HG02642 (cell line): ENCODE data around the gene CHD9.
A peak's percentile ranks its signal among the peaks of the same experiment; 100 is the strongest.
"Not testable (repeated sequence)": the region's sequence is repeated elsewhere in the genome, so short reads cannot be mapped to it uniquely, and the experiment has no call there.

Experiments
- ATAC-seq: cut with Tn5 transposase; IDR thresholded peaks from one replicate; pipeline ENCODE4 v1.9.1; 2021; ENCODE audit warnings: mild to moderate bottlenecking; ENCODE audit not compliant: unreplicated experiment, poor library complexity

The CHD9 gene

DNA sequence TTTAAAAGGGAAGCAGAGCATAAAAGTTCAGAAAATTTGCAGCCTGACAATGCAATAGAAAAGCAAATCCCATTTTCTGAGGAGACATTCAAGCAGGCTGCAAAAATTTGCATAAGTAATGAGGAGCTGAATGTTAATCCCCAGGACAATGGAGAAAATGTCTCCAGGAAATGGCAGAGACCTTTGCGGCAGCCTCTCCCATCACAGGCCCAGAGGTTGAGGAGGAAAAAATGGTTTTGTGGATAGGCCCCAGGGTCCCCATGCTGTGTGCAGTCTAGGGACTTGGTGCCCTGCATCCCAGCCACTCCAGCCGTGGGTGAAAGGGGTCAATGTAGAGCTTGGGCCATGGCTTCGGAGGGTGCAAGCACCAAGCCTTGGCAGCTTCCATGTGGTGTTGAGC, 19.5 kb downstream of the CHD9 start:
- ATAC-seq, result not testable (repeated sequence)

DNA sequence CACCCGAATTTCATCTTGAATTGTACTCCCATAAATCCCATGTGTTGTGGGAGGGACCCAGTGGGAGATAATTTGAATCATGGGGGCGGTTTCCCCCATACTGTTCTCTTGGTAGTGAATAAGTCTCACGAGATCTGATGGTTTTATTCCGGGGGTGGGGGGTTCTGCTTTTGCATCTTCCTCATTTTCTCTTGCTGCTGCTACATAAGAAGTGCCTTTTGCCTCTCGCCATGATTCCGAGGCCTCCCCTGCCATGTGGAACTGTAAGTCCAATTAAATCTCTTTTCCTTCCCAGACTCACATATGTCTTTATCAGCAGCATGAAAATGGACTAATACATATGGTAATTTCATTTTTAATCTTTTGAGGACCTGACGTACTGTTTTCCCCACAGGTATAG, 20.7 kb downstream of the CHD9 start:
- ATAC-seq, result not testable (repeated sequence)

DNA sequence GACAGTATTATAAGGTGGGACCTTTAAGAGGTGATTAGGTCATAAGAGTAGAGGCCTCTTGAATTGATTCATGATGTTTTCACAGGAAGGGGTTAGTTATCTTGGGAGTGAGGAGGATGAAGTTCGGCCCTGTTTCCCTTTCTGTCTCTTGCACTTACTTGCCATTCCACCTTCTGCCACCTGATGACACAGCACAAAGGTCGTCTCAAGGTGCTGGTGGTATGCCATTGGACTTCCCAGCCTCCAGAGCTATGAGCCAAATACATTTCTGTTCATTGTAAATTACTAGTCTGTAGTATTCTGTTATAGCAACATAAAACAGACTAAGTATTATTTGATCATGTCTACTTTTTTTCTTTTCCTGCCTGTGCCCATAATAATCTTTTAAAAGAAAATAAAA, 23.5 kb downstream of the CHD9 start:
- ATAC-seq, result no peak

DNA sequence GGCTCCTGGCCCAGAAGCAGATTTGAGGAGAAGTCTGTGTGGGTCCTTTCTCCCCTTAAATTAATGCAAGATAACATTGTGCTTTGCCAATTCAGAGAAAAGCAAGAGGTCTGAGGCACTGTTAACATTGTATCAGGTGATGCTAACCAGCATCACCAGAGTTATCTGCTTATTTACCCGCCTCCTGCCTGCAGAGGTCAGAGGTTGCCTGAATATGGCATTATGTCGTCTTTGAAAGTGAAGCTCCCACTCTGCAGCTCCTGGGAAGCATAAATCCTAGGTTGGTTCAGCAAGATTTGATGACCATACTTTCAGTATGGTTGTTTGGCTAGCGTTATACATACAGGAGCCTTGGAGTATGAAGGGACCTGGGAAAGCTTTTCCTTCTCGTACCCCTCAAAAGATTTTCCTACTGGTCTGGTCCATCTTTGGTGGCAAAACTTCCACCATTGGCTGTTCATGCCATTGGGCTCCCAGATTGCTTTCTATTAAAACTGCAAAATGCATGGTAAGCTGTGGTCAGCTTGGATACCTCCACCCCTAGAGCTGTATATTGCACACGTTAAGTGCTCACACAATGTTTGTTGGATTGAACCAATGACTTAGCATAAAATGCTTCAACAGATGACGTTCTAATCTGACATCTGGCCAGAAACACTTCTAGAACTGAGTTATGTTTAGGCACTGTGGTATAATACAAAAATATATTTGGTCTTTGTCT, 24.1 kb downstream of the CHD9 start:
- no peak for ATAC-seq

DNA sequence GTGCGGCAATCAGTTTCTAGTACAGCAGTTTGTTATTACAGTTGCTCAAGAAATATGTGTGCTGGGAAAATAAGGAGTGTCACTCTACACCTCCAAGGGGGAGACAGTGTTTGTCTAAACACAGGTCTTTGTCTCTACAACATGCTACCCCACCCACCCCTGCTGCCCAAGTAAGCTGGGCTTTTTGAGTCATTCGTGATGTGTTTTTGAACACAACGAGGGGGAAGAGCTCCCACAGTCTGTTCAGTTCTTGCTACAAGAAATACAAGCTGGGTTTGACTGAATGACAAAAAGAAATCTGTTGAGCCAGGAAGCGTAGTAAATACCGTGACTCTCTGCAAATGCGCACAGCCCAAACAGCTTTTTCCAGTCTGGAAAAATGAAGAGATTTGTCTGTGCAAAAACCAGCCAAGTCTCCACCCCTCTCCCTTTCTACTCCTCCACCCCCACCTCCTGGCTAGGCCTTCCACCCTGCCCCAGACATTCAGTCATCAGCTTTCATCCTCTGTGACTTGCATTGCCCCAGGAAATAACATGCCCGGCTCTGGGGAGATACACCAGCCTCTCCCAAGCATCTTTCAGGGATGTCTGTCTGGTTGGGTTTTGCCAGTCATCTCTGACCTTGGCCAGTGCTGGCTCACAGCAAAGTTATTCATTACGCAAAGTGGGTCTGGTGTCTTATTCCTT, 25.7 kb downstream of the CHD9 start:
- no peak for ATAC-seq

DNA sequence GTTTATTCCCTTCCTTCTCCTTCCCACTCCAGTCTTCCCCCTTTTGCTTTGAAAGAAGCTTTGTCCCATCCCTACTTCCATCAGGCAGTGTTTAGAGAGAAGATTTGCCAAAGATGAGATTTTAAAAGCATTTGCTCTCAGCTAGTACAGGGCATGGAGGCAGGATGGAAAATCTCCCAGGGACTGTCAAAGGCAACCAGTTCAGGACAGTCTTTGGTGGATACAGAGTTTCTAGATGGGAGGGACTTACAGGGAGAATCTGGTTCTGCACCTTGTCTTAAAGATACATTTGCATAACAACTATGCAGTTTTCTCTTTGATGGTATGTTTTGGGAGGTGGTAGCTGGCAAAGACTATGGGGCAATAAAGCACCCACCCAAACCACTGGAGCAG, 26.2 kb downstream of the CHD9 start:
- no peak for ATAC-seq

DNA sequence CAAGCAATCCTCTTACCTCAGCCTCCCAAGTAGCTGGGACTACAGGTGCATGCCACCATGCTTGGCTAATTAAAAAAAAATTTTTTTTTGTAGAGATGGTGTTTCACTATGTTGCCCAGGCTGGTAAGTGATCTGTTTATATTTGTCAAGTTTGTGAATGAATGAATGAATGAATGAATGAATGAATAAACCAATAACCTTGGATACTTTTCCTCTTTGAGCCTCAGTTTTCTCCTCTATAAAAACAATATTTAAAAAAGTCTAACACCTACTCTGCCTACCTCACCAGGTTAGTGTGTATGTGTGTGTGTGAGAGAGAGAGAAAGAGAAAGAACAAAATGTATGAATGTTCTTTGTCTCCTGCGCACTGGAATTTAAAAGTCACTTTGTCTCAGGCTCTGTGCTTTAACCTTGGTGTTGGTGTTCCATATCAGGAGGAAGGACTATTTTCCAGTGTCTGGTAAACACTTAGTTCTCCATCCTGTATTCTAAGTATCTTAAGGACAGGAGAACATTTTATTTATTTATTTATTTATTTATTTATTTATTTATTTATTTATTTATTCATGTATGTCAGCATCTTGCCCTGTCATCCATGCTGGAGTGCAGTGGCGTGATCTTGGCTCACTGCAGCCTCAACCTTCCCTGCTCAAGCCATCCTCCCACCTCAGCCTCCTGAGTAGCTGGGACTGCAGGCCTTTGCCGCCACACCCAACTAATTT, 27.1 kb downstream of the CHD9 start:
- ATAC-seq, result no peak

DNA sequence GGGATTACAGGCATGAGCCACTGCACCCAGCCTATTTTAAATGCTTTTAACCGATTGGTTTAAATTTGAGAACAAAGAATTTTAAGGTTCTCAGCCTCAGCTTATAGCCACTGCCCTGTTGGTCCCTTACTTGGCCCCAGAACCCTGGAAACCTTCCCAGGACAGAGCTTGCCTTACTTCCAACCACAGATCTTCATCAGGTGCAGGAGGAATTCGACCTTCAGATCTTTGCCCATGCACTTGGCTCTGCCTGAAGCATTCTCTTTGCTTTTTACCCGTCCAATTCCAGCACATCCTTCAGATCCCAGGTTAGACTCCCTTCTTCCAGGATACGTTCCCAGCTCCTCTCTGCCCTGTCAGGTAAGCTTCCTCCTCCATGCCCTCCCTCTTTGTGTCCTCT, 27.7 kb downstream of the CHD9 start:
- ATAC-seq, result no peak

DNA sequence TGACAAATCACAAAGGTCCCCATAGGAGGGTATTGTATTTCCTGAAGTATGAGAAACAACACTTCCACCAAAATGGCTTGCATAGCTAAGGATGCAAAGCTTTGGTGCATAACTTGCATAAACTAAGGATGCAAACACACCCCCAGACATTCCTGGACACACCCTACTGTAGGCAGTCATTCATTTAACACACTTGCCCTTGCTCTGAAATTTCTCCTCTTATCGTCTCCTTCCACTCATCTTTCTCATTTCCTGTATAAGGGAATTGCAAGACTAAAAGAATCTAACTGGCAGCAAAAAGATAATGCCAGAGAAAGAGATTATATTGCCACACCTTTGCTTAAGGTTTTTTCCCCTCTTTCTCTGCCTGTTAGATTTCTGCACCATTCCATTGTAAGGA, 28.3 kb downstream of the CHD9 start:
- no peak for ATAC-seq

DNA sequence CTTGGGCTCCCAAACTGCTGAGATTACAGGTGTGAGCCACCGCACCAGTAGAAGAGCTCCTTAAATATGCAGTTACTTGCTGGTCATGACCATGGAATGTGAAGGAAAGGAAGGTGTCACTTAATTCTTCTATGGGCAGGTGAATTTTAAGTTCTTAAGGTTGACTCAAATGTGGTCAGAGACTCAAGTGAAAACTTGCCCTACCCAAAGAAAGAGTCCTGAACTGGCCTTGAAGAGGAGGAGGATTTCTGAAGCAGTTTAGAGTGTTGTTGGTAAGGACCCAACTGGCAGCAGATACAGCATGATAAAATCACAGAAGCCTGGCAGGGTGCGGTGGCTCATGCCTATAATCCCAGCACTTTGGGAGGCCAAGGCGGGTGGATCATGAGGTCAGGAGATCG, 29.4 kb downstream of the CHD9 start:
- no peak for ATAC-seq

DNA sequence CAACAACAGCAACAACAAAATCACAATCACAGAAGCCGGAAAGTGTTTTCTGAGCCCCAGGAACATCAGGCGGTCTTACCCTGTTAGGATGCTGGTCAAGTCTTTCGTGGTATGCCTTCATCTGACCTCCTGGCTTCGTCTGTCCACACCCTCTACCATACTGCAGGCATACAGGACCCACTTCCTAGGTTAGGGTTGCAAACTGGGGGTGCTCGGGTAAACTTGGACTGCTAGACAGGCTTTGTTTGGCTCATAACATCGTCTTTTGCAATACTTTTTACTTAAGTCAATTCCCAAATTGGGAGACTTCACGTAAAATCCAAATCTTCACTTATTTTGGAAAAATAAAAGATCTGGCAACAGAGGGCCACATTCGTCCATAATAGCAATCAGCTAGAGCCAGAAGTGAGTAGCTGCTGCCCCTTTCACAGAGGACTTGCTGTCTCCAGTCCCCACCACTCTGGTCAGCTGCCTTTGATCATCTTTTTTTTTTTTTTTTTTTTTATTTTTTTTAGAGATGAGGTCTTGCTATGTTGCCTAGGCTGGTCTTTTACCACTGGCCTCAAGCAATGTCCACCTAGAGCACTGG, 30.0 kb downstream of the CHD9 start:
- ATAC-seq, result no peak

DNA sequence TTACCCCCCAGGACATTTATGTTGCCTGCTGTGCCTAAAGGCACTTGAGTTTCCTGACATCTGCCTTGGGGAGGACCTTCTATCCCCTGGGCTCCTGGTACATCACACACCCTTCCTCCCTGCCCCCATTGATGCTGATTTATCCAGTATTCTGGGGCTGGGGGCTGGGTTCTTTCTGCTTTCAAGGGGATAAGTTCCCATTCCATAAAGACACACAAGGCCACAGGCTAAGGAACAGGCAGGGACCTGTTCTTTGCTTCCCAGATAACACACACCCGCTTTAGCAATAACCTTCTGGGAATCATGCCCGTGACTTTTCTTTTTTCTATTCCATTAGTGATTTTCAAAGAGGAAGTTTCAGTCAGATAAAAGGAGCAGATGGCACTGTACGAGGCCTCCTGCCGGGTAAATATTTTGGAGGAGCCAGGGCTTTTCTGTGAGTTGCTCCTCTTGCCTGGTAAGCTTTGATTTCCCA, 30.6 kb downstream of the CHD9 start:
- ATAC-seq, result no peak

DNA sequence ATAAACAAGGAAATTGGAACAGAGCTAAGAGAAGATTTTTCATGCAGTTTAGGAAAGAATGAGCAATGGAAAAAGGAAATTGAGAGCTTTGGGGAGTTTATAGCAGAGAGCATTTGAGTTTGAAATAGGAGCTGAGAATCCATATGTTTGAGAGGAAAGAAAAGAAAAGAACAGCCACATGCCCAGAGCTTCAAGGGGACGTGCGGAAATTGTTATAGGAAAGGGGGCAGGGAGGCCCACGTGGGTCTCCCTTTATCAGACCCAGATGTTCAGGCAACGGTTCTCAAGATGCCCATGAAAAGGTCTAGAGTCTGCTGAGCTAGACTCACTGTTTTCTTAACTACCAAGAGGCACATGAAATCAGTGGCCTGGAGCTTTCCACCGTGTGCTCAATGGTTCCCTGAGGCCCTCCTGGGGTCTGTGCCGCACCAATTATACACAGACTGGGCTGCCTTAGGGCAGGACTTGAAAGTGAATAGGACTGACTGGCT, 31.2 kb downstream of the CHD9 start:
- ATAC-seq, result no peak

DNA sequence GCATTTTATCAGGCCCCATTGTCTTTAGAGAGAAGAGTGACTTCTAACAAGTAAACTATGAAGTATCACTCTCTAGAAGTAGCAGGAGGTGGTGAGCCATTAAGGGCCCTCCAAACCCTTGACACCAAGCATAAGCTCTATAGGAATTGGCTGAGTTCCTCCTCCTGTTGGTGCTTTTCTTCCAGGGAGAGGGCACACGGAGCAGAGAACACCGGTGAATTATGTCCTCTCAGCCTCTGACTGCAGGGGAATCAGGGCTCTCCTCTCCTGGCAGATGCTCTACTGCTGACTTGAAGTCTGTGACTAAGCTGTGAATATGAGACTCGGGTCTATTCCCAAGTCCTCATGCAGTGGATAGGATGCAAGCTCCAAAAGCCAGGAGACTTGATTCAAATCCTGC, 32.3 kb downstream of the CHD9 start:
- no peak for ATAC-seq

DNA sequence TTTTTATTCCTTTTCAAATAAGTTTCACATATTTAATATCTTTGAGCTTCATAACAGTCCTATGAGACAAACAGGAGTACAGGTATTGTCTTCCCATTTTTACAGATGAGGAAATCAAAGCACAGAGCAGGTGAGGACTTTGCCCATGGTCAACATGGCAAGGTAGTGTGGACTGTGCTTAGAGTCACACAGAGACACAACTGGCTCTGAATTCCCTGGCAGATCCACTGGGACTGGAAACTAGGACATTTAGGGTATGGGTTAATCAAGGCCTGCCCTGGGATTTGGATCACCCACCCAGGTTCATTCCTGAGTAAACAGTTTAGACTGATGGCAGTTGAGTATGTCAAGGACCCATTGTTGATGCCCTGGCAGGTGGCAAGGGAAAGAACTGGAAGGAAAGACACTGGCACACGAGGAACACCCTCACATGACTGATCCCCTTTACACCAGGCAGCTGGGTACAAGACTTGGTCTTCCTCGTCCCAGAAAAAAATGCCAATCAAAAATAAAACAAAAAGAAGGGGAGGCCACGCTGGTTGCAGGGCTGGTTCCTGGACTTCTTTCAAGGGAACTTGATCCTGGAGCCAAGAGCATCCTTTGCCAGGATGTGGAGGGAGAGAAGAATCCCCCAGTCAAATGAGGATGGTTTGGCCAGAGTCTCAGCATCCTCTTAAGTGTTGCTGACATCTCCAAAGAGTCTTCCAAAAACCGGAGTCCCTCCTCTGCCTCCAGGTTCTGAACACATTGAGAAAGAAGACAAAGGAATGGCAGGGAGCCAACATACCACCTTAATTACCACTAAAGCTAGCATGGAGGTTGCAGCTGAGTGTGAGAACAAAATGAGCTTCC, 34.9 kb downstream of the CHD9 start:
- ATAC-seq, result no peak

DNA sequence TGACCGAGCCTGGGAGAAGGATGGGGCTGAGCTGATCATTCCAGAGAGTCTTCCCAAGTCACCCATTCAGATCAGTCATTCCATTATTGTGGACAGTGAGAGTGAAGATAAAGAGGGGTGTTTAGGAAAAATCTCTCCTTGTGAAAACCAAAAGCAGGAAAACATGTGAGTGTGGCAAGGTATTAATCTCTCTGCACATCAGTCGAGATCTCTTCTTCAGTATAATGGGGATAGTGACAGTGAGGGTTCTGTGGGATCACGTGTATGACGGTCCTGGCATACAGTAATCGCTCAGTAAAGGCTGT, 35.4 kb downstream of the CHD9 start:
- no peak for ATAC-seq

DNA sequence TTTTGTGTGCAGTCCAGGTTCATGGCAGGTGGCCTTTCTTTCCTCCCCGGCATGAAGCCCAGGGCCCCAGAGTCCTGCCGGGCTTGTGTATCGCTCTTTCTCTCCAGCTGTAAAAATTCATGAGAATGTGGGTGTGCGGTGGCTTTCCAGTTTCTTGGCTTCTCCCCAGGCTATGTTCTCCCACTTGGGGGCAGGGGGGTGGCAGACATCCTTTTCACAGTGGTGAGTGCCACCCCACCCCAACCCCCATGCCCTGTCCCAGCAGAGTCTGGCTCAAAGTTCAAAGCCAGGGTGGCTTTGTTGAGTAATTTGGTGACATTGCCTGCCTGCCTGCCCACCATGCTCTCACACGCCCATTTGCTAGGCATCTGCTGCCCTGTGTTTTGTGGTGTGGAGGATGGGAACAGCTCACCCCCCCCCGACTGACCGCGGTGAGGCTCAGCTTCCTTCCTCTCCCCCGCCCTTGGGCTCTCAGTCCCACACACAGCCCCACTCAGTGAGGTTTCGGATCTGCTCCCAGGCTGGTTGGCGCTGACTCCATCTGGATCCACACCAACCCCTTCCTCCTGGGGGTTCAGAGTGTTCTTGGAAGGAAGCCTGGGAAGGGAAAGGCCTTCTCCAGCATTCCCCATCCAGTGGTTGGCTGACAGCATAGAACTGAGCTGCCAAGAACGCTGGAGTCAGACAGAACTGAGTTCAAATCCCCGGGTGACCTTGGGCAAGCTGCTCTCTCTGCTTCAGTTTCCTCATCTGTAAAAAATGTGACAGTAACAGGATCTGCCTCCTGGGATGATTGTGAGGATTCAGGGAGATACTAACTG, 36.0 kb downstream of the CHD9 start:
- peak; percentile 58 for ATAC-seq

DNA sequence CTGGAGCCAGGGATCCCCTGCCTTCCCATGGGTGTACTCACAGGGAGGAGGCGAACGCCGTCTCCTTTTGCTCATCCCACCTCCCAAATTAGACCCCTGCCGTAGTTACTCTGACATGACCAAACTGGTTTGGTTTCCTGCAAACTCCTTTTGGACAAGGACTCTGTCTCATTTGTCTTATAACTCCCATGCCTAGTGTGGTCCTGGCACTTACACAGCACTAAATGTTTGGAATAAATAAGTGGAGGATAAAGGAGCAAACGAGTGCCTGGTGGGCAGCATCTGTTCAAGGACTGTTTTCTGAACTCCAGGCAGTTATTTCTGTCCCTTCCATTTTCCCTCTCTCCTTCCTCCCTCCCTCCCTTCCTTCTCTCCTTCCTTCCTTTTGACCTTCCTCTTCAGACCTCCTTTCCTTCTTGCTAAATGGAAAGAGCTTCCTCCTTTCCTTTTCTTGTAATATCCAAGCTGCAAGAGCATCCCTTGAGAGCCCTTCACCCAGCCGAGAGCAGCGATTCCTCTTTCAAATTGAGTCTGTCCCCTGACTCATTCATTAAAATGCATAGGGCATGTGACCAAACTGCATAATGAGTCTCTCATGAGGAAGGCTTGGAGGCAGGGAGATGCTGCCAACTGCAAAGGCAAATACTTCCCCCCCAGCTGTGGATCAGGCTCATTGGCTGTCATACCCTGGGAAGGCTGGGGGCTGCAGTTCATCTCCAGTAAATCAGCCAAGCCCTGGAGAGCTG, 36.8 kb downstream of the CHD9 start:
- ATAC-seq, result peak; percentile 64

DNA sequence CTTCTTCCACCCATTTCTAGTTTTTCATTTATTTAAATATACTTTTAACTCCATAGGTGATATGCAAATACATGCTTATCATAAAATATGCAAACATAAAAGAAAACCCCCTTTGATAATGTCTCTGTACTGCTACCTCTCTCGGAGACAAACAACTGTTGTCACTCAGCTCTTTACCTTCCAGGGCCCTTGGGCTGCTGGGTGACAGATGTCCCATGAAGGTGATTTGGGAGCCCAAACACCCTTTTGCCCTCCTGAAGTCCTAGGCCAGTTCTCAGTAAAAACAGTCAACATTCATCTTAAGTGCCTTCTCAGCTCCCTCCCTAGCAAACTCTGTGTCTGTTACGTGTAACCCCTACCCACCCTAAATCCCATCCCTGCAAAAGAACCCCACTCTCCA, 37.5 kb downstream of the CHD9 start:
- no peak for ATAC-seq
